Measurements from ENCODE around the gene CYLD.

- TF ChIP-seq CTCF (IDR thresholded peaks at IDR 0.05) = no peak
- no peak for TF ChIP-seq POLR2A (IDR thresholded peaks at IDR 0.05)
- no peak for TF ChIP-seq POLR2AphosphoS5 (IDR thresholded peaks at IDR 0.05; ENCODE audit: insufficient read depth in 1 of 2, low read depth in 1 of 2)
Observed at GRCh38 chr16:50789757-50790156, 47.9 kb downstream of the CYLD start.

All from vagina (tissue), 2 donors.